Stomach (tissue), 9 donors: ENCODE measurements around the gene MEPE. TPM values are rescaled to one million over a fixed set of nuclear protein-coding genes. Genes with fewer than 3 reads are reported as not detected.

Source experiments
- DNase-seq, 2 donors: peaks; one replicate each; pipeline versions ENCODE4 v3.0.0 to v3.0.0-alpha.2; 2013 to 2019
- H3K27ac ChIP-seq, 5 donors: fragments of 200-600 bp in 4 of 5; sonication (generic) in 4 of 5; one replicate each; pipeline ENCODE4 v1.5.1; 2013 to 2019; ENCODE audit warnings: mild to moderate bottlenecking in 1 of 5, moderate library complexity in 1 of 5
- H3K27me3 ChIP-seq, 3 donors: fragments of 200-600 bp; sonication (generic); one replicate each; pipeline ENCODE4 v1.5.1; 2017 to 2019; ENCODE audit warnings: mixed run types in 1 of 3
- H3K36me3 ChIP-seq, 4 donors: fragments of 200-600 bp; sonication (generic); 1 replicate in 3 of 4; 2 replicates in 1 of 4; pipeline ENCODE4 v1.5.1; 2016 to 2019
- H3K4me1 ChIP-seq, 4 donors: fragments of 200-600 bp; sonication (generic); one replicate each; pipeline ENCODE4 v1.5.1; 2016 to 2019
- H3K4me3 ChIP-seq, 4 donors: fragments of 200-600 bp; sonication (generic) in 3 of 4; one replicate each; pipeline ENCODE4 v1.5.1; 2016 to 2019; ENCODE audit warnings: mild to moderate bottlenecking in 1 of 4
- H3K9me3 ChIP-seq, 4 donors: fragments of 200-600 bp; sonication (generic); one replicate each; pipeline ENCODE4 v1.5.1; 2016 to 2019
- CTCF ChIP-seq, 7 experiments: fragments of 450-650 bp in 4 of 7; fragments of 200-600 bp in 3 of 7; sonication (generic) in 3 of 7; IDR thresholded peaks; one replicate each; pipeline ENCODE4 v1.5.1; 2016 to 2019; ENCODE audit warnings: antibody characterized with exemption in 7 of 7, control low read depth in 2 of 7, mild to moderate bottlenecking in 1 of 7
- EP300 ChIP-seq: sonication (generic); formaldehyde crosslinking; IDR thresholded peaks from one replicate; pipeline ENCODE4 v1.6.1; 2017; ENCODE audit warnings: antibody characterized with exemption
- POLR2A ChIP-seq, 4 donors: fragments of 450-650 bp; IDR thresholded peaks; one replicate each; pipeline ENCODE4 v1.6.1; 2016; ENCODE audit warnings: antibody characterized with exemption in 4 of 4, control low read depth in 2 of 4, mild to moderate bottlenecking in 1 of 4, moderate library complexity in 1 of 4
- POLR2AphosphoS5 ChIP-seq, 3 donors: sonication (generic); formaldehyde crosslinking; IDR thresholded peaks; one replicate each; pipeline ENCODE4 v1.6.1; 2016; ENCODE audit warnings: antibody characterized with exemption in 3 of 3
- WGBS, 5 donors: extraction: QIAGEN DNeasy Blood & Tissue Kit in 3 of 5; methylation state at CpG; one replicate each; pipeline versions ENCODE4 v1.1.5 to v1.1.7; 2013 to 2018; 5-methylcytosine and 5-hydroxymethylcytosine counted together
- intact Hi-C: fragments of 100-400 bp; cut with DNase I; formaldehyde crosslinking; loops from one replicate; pipeline ENCODE4 v1.15.1; 2023; ENCODE audit warnings: low total_unique reads
- polyA plus RNA-seq, 3 donors: library from polyadenylated mRNA; stranded (reverse); fragments of 200-250 nt; gene quantifications; one replicate each; pipeline ENCODE4 v1.2.3, GENCODE V29; 2013
- total RNA-seq, 5 donors: library from RNA; depleted of rRNA; stranded (reverse); fragments of >200 nt; gene quantifications; one replicate each; pipeline versions ENCODE4 v1.1.0 to v1.2.3, GENCODE V29; 2014 to 2016
- donor health status: healthy with polysubstance abuse.
- donor health status: Bipolar disorder and iron deficiency.
- donor health status: healthy.

Gene MEPE
- total and polyA plus RNA-seq, 8 donors = not detected

- Histone ChIP-seq H3K9me3 (no peaks in the 10 kb centered on the region), H3K4me3 (no peak overlapping the region), H3K27me3 (peaks cover 0 to 7% (median 0%) of the 10 kb centered on the region in 3 donors), H3K36me3 (no peaks in the 10 kb centered on the region), H3K27ac (no peak overlapping the region), H3K4me1 (no peaks in the 10 kb centered on the region)
- TF ChIP-seq EP300 (no peak), CTCF (IDR thresholded peaks at IDR 0.05) (no peak), POLR2A (IDR thresholded peaks at IDR 0.05) (no peak), POLR2AphosphoS5 (IDR thresholded peaks at IDR 0.05) (no peak)
- intact Hi-C loops = no loop called here
- peak in 1 of 2 donors; percentile 7 for DNase-seq
- 49 to 65% (median 63%) methylated on average over 8 of the region's 8 CpGs for WGBS, 5 donors
Measured at GRCh38 chr4:87895964-87896621, 63.3 kb downstream of the MEPE start.

Other genes with a start within 250 kb of the MEPE start
- gene DSPP, start 224.4 kb upstream of the MEPE start, total RNA-seq = not detected
- gene DSPP, start 224.4 kb upstream of the MEPE start, polyA plus RNA-seq = not detected
- not detected for gene DMP1, start 182.7 kb upstream of the MEPE start, total RNA-seq
- not detected for gene DMP1, start 182.7 kb upstream of the MEPE start, polyA plus RNA-seq
- not detected for gene IBSP, start 33.4 kb upstream of the MEPE start, total RNA-seq
- gene IBSP, start 33.4 kb upstream of the MEPE start, polyA plus RNA-seq = not detected
- gene SPP1, start 142.7 kb downstream of the MEPE start, total RNA-seq = 10 to 100 TPM in 3 of 5 donors, 1 to 10 TPM in 2; 3.5 to 14.3 (median 12.7) TPM
- gene SPP1, start 142.7 kb downstream of the MEPE start, polyA plus RNA-seq = 10 to 100 TPM in 1 of 3 donors, 1 to 10 TPM in 2; 2.3 to 80.8 (median 4.3) TPM
- 100 to 1,000 TPM in 2 of 5 donors, 10 to 100 TPM in 3; 26.4 to 209 (median 64.3) TPM for gene PKD2, start 174.7 kb downstream of the MEPE start, total RNA-seq
- gene PKD2, start 174.7 kb downstream of the MEPE start, polyA plus RNA-seq = 1 to 10 TPM; 4.0 to 7.7 (median 6.7) TPM